Testis (tissue), 2 donors: ENCODE measurements around the gene KIF2C.

Experiments used
- POLR2A ChIP-seq: fragments of 450-650 bp; IDR thresholded peaks from one replicate; pipeline ENCODE4 v1.6.1; 2017; ENCODE audit warnings: antibody characterized with exemption, mild to moderate bottlenecking, moderate library complexity
- TF ChIP-seq, protein P1 (sequence below), 3 experiments: fragments of 450-650 bp in 2 of 3; fragments of 200-600 bp in 1 of 3; sonication (generic) in 1 of 3; IDR thresholded peaks; one replicate each; pipeline ENCODE4 v1.5.1; 2016 to 2019; ENCODE audit warnings: antibody characterized with exemption in 3 of 3, mild to moderate bottlenecking in 2 of 3, moderate library complexity in 1 of 3

DNA sequence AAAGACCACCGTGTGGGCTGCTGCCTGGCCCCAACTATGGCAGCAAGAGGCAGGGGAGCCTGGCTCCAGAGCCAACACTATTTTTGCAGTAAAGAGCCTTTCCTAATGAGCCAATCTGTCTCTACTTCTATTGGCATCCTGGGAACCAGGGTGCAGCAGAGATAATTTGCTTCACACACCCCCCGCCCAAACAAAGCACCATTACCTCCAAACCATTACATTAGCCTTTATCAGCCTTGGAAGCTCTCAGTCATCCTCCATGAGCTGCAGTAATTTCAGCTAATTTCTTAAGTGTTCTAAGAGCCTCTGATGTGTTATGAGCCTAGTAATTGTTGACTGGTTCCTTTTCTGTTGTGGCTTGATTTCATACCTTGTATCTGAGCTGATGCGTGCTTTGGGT lies 43.5 kb upstream of the KIF2C start:
- no peak for TF ChIP-seq POLR2A
- TF ChIP-seq, protein P1, sequence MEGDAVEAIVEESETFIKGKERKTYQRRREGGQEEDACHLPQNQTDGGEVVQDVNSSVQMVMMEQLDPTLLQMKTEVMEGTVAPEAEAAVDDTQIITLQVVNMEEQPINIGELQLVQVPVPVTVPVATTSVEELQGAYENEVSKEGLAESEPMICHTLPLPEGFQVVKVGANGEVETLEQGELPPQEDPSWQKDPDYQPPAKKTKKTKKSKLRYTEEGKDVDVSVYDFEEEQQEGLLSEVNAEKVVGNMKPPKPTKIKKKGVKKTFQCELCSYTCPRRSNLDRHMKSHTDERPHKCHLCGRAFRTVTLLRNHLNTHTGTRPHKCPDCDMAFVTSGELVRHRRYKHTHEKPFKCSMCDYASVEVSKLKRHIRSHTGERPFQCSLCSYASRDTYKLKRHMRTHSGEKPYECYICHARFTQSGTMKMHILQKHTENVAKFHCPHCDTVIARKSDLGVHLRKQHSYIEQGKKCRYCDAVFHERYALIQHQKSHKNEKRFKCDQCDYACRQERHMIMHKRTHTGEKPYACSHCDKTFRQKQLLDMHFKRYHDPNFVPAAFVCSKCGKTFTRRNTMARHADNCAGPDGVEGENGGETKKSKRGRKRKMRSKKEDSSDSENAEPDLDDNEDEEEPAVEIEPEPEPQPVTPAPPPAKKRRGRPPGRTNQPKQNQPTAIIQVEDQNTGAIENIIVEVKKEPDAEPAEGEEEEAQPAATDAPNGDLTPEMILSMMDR (IDR thresholded peaks at IDR 0.05) = no peak
